C4-2B (cell line): Measurements from ENCODE around the gene SASS6.

ENCODE experiments used
- H3K27ac ChIP-seq: fragments of 450-650 bp; 2 replicates; pipeline ENCODE4 v1.5.1; 2017
- ZFX ChIP-seq: fragments of 450-650 bp; IDR thresholded peaks from 2 replicates; pipeline ENCODE4 v1.6.1; 2017
- TF ChIP-seq, protein P1 (sequence below): fragments of 450-650 bp; conservative IDR thresholded peaks from 2 replicates; pipeline ENCODE4 v1.5.1; 2017; ENCODE audit warnings: mild to moderate bottlenecking

SASS6 gene

DNA sequence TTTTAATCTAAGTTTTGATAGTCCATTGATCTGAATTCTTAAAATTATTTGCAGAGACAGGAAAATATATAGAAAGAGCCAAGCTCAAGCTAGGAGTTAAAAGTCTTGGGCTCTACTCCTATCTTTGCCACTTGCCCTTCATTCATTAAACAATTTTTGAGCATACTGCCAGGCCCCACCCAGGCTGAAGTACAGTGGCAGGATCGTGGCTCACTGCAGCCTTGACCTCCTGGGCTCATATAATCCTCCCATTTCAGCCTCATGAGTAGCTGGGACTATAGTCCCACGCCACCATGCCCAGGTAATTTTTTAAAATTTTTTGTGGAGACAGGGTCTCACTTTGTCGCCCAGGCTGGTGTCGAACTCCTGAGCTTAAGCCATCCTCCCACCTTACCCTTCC is 8.5 kb upstream of the SASS6 start:
- H3K27ac ChIP-seq: no peak overlapping the region
- TF ChIP-seq ZFX: no peak
- TF ChIP-seq, protein P1, sequence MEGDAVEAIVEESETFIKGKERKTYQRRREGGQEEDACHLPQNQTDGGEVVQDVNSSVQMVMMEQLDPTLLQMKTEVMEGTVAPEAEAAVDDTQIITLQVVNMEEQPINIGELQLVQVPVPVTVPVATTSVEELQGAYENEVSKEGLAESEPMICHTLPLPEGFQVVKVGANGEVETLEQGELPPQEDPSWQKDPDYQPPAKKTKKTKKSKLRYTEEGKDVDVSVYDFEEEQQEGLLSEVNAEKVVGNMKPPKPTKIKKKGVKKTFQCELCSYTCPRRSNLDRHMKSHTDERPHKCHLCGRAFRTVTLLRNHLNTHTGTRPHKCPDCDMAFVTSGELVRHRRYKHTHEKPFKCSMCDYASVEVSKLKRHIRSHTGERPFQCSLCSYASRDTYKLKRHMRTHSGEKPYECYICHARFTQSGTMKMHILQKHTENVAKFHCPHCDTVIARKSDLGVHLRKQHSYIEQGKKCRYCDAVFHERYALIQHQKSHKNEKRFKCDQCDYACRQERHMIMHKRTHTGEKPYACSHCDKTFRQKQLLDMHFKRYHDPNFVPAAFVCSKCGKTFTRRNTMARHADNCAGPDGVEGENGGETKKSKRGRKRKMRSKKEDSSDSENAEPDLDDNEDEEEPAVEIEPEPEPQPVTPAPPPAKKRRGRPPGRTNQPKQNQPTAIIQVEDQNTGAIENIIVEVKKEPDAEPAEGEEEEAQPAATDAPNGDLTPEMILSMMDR: no peak

DNA sequence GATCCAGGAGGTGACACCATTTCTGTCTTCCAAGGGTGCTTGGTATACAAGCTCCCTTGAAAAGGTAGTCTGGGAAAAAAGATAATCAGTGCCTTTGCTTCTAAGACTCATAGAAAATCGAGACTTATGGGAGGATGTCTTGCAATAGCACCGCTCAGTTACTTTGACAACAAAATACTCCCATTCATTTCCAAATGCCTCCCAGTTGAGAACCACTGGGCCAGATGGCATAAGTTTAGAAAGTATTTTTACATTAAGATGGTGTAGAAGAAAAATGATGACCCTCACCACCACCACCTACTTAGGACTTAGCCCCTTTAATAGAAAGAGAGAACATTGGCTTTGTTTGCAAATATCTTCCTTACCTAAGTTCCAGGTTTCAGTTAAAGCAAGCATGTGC is 4.9 kb upstream of the SASS6 start:
- no peak overlapping the region for H3K27ac ChIP-seq
- TF ChIP-seq, protein P1: no peak
- no peak for TF ChIP-seq ZFX

DNA sequence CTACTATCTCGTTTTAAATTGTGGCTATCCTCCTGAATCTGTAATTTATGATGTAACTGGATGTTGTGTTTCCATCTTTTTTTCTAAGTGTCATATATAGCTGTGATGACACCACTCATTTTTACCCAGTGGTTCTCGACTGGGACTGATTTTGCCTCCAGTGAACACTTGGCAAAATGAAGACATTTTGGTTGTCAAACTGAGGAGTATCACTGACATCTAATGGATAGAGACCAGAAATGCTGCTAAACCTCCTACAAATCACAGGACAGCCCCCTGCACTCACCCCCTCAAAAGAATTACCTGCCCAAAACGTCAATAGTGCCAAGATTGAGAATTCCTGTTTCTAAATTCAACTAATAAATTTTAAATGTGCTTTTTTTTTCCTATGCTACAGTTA is 2.1 kb upstream of the SASS6 start:
- TF ChIP-seq, protein P1: peak; percentile 16
- TF ChIP-seq ZFX: no peak

DNA sequence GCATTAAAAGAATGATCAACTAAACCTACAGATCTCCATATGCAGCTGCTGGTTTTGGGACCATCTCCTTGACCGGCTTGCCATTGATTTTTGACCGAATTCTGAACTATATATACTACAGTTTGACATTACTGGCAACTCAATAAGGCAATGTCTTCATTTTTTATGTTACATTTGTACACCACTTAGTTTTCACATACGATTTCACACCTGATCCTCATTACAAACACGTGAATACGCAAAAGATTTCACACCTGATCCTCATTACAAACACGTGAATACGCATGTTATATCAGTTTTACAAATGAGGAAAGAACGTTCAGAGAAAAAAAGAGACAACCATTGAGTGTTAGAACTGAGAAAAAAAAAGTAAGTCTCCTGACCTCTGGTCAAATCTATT is 1.1 kb downstream of the SASS6 start:
- H3K27ac ChIP-seq: no peak overlapping the region
- TF ChIP-seq, protein P1: no peak
- TF ChIP-seq ZFX: no peak

More for the DNA sequence above, 2.1 kb upstream of the SASS6 start:
- no peak overlapping the region for H3K27ac ChIP-seq

DNA sequence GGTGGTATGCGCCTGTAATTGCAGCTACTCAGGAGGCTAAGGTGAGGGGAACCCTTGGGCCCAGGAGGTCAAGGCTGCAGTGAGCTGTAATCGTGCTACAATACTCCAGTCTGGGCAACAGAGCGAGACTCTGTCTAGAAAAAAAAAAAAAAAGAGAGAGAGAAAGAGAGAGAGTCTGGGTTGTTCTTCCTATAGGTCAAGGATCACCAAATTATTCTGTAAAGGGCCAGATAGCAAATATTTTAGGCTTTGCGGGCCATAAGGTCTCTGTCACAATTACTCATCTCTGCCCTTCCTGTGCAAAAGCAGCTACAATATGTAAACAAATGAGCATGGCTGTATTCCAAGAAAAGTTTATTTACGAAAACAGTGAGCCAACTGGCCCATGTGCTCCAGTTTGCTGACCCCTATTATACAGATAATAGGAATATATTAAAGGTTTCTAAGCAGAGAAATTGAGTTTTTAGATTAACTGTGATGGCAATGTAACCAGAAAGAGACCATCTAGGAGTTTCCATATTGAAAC is 2.1 kb downstream of the SASS6 start:
- TF ChIP-seq, protein P1: no peak
- no peak for TF ChIP-seq ZFX
- H3K27ac ChIP-seq: peak overlapping the region; percentile 9; the same call in 1 of the 2 replicates

DNA sequence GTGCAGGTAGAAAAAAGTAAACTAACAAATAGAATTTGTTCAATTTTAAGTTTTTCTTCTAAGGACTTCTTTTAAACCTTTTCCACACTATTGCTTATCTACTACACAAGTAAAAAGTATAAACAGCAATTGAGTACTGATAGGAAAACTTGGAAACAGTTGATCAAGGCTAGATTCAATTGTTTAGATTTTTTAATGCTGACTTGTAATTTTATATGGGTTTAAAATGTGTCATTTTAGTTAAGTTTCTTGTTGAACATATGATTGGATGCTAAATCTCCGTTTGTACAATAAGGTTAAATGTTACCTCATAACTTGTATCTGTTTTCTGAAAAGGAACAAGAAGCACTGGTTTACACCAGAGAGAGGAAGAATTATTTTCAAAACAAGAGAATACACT is 5.5 kb downstream of the SASS6 start:
- no peak overlapping the region for H3K27ac ChIP-seq
- TF ChIP-seq, protein P1: no peak
- no peak for TF ChIP-seq ZFX

DNA sequence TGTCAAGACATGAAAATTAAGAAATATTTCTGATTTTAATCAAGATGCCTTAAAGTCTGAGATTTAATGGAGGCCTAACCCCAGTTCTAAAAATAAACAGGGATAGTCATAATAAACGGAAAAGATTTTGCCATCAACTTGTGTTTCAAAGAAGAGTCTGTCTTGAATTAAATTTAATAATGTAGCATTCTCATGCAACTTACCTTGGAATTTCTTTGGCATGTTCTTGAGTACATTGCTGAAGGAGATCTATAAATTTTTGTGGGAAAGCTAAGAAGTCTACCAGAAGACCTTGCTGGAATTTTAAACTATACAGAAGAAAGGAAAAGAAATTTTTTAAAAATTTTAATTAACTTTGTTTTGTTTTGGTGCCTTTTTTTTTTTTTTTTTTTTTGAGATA is 10.6 kb downstream of the SASS6 start:
- no peak overlapping the region for H3K27ac ChIP-seq
- no peak for TF ChIP-seq ZFX
- TF ChIP-seq, protein P1: no peak
